Erythroblast (primary cell): Measurements from ENCODE around the gene COL24A1.

Source experiments
- GATA1 ChIP-seq: IDR thresholded peaks from 2 replicates; pipeline ENCODE4 v1.6.1; 2011; ENCODE audit warnings: low read depth, mild to moderate bottlenecking, control low read depth, low read length, moderate library complexity
- POLR2A ChIP-seq: IDR thresholded peaks from 2 replicates; pipeline ENCODE4 v1.6.1; 2011; ENCODE audit warnings: mild to moderate bottlenecking, low read length

GRCh38 chr1:86069757-86070145, 86.8 kb downstream of the COL24A1 start:
- TF ChIP-seq POLR2A: no peak
- TF ChIP-seq GATA1: no peak
